Measurements from ENCODE around the gene TCEA3.
A peak's percentile ranks its signal among the peaks of the same experiment; 100 is the strongest.

Gene TCEA3
- 2.7 to 44.2 (median 36.7) reads per million in 3 experiments for total RNA-seq

GRCh38 chr1:23424293-23425192, at the start of gene TCEA3:
TCEA3 (minus strand) TSS chr1:23424748; CDS start chr1:23424633, 115 bp downstream.
- DNase-seq = peak; percentile 30

GRCh38 chr1:23473037-23473800, 48.7 kb upstream of the TCEA3 start:
- no peak for DNase-seq

GRCh38 chr1:23472351-23473036, 47.9 kb upstream of the TCEA3 start:
- DNase-seq = no peak

GRCh38 chr1:23471473-23472075, 47.0 kb upstream of the TCEA3 start:
- no peak for DNase-seq

- DNase-seq = no peak
Observed at GRCh38 chr1:23470282-23471070, 45.9 kb upstream of the TCEA3 start.

GRCh38 chr1:23469372-23469982, 44.9 kb upstream of the TCEA3 start:
- DNase-seq = no peak

- DNase-seq = no peak
Observed at GRCh38 chr1:23466423-23466989, 42.0 kb upstream of the TCEA3 start.

GRCh38 chr1:23463286-23463685, 38.7 kb upstream of the TCEA3 start:
- DNase-seq = no peak

- DNase-seq = no peak
Observed at GRCh38 chr1:23462766-23463165, 38.2 kb upstream of the TCEA3 start.

- DNase-seq = no peak
Observed at GRCh38 chr1:23461050-23461449, 36.5 kb upstream of the TCEA3 start.

- DNase-seq = no peak
Observed at GRCh38 chr1:23460519-23460918, 36.0 kb upstream of the TCEA3 start.

- DNase-seq = no peak
Observed at GRCh38 chr1:23459338-23459757, 34.8 kb upstream of the TCEA3 start.

GRCh38 chr1:23456226-23456625, 31.7 kb upstream of the TCEA3 start:
- DNase-seq = no peak

GRCh38 chr1:23453455-23454000, 29.0 kb upstream of the TCEA3 start:
- no peak for DNase-seq

GRCh38 chr1:23452011-23452411, 27.5 kb upstream of the TCEA3 start:
- DNase-seq = peak; percentile 66

GRCh38 chr1:23451441-23451840, 26.9 kb upstream of the TCEA3 start:
- no peak for DNase-seq

- no peak for DNase-seq
Observed at GRCh38 chr1:23450894-23451293, 26.3 kb upstream of the TCEA3 start.

GRCh38 chr1:23449958-23450357, 25.4 kb upstream of the TCEA3 start:
- no peak for DNase-seq

- no peak for DNase-seq
Observed at GRCh38 chr1:23449306-23449705, 24.8 kb upstream of the TCEA3 start.

GRCh38 chr1:23448846-23449245, 24.3 kb upstream of the TCEA3 start:
- no peak for DNase-seq
